Mesodermal cell (in vitro differentiated cells): Measurements from ENCODE around the gene PTPN14.

Experiments used
- H3K27ac ChIP-seq: 2 replicates; pipeline ENCODE4 v1.7.0; 2013; ENCODE audit warnings: mild to moderate bottlenecking, low read depth, low read length, moderate library complexity; ENCODE audit not compliant: severe bottlenecking
- H3K36me3 ChIP-seq: 2 replicates; pipeline ENCODE4 v1.7.1; 2013; ENCODE audit warnings: mild to moderate bottlenecking, low read length, moderate library complexity; ENCODE audit not compliant: control insufficient read depth, insufficient read depth
- H3K4me1 ChIP-seq: one replicate; pipeline ENCODE4 v1.7.1; 2013; ENCODE audit warnings: mild to moderate bottlenecking, low read length; ENCODE audit not compliant: insufficient read depth, control insufficient read depth, poor library complexity, severe bottlenecking
- H3K4me3 ChIP-seq: 2 replicates; pipeline ENCODE4 v1.7.0; 2013; ENCODE audit warnings: low read length, control low read depth, mild to moderate bottlenecking; ENCODE audit not compliant: insufficient read depth, poor library complexity, severe bottlenecking; ENCODE audit errors: extremely low read depth
- H3K9me3 ChIP-seq: 2 replicates; pipeline ENCODE4 v1.7.1; 2013; ENCODE audit warnings: mild to moderate bottlenecking, low read length, moderate library complexity; ENCODE audit not compliant: control insufficient read depth
- WGBS, 2 experiments: methylation state at CpG; one replicate each; pipeline ENCODE4 v1.1.5; 2013; ENCODE audit warnings: missing lambda C conversion rate in 2 of 2; ENCODE audit not compliant: insufficient coverage in 2 of 2; 5-methylcytosine and 5-hydroxymethylcytosine counted together

Gene PTPN14

DNA sequence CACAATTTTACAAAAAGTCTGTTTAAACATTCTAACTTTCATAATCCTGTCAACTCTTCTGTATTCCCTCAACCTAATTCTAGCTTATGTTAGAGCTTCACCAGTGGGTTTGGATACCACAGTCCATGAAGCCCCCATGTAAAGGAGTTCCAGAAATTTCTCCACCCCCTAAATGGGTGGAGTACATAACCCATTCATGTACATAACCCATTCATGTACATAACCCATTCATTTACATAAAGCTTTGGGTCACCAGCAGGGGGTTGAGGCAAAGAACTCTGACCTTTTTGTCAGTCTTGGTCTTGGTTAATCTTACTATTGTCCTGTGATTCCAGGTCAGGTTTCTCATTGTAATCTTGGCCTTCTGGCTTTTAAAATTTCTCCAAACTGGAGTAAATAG, 208.9 kb downstream of the PTPN14 start:
- H3K4me3 ChIP-seq = no peak overlapping the region
- peaks cover under 1% of the 10 kb centered on the region for H3K4me1 ChIP-seq
- peaks cover 54% of the 10 kb centered on the region for H3K36me3 ChIP-seq
- peaks cover 9% of the 10 kb centered on the region for H3K9me3 ChIP-seq
- no peak overlapping the region for H3K27ac ChIP-seq

DNA sequence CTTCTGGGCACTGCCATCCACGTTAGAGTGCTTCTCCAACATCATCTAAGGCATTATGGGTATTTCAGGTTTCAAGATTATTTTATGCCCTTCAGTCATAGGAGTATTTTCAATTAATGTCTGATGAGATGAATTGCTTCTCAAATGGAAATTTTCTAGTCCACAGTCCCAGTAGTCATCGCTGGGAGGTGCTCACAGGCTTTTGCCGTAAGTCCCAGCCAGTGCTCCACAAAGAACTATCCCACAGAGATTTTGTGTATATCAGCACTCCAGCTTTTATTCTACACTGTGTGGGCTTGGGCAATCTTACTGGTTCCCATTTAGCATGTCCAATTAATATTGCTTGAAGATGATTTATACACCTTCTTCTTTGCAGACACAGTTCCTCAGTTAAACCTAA, 209.5 kb downstream of the PTPN14 start:
- no peak overlapping the region for H3K27ac ChIP-seq
- peaks cover 9% of the 10 kb centered on the region for H3K9me3 ChIP-seq
- peaks cover 3% of the 10 kb centered on the region for H3K4me1 ChIP-seq
- peaks cover 48% of the 10 kb centered on the region for H3K36me3 ChIP-seq
- no peak overlapping the region for H3K4me3 ChIP-seq
- 89 to 100% methylated on average over 2 of the region's 3 CpGs for WGBS, 2 experiments

GRCh38 chr1:214341459-214341858, 209.9 kb downstream of the PTPN14 start:
- Histone ChIP-seq H3K4me3 (no peak overlapping the region), H3K4me1 (peaks cover 3% of the 10 kb centered on the region), H3K36me3 (peaks cover 46% of the 10 kb centered on the region), H3K27ac (no peak overlapping the region), H3K9me3 (peaks cover 9% of the 10 kb centered on the region)
- WGBS, 2 experiments = 100% methylated on average over 2 to 3 of the region's 3 CpGs

DNA sequence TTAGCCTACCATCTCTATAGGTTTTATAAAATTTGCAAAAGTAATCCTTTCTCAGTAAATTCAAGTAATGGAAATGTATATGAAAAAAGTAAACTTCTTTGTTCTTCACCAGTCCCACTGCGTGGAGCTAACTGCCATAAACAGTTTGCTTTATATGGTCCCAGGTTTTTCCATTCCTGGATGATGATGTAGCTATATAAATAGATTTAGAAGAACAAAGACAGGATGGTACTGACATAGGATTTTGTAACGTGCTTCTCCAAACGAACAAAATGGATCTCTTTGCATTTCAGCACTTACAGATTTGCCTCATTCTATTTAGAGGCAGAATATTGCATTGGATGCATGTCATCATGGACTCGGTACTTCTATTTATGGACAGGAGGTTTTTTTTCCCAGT, 213.2 kb downstream of the PTPN14 start:
- WGBS, 2 experiments = 97% methylated on average over 4 of the region's 4 CpGs; no CpG with 5 or more reads in 1 of the 2 experiments
- Histone ChIP-seq H3K4me3 (no peak overlapping the region), H3K36me3 (peaks cover 39% of the 10 kb centered on the region)

GRCh38 chr1:214337511-214337910, 213.9 kb downstream of the PTPN14 start:
- Histone ChIP-seq H3K27ac (no peak overlapping the region), H3K4me3 (no peak overlapping the region), H3K4me1 (peaks cover 17% of the 10 kb centered on the region), H3K36me3 (peaks cover 37% of the 10 kb centered on the region), H3K9me3 (no peaks in the 10 kb centered on the region)
- WGBS, 2 experiments = 70 to 76% methylated on average over 5 of the region's 6 CpGs

More for the DNA sequence above, 213.2 kb downstream of the PTPN14 start:
- no peak overlapping the region for H3K27ac ChIP-seq
- peaks cover 12% of the 10 kb centered on the region for H3K4me1 ChIP-seq
- H3K9me3 ChIP-seq = no peaks in the 10 kb centered on the region

GRCh38 chr1:214337015-214337414, 214.4 kb downstream of the PTPN14 start:
- WGBS, 2 experiments = 85% methylated on average over 2 of the region's 2 CpGs; no CpG with 5 or more reads in 1 of the 2 experiments
- Histone ChIP-seq H3K9me3 (no peaks in the 10 kb centered on the region), H3K4me1 (peaks cover 18% of the 10 kb centered on the region), H3K36me3 (peaks cover 33% of the 10 kb centered on the region), H3K4me3 (no peak overlapping the region), H3K27ac (no peak overlapping the region)

- peaks cover 40% of the 10 kb centered on the region for H3K36me3 ChIP-seq
- no peak overlapping the region for H3K4me3 ChIP-seq
- H3K4me1 ChIP-seq = peaks cover 18% of the 10 kb centered on the region
- no peak overlapping the region for H3K27ac ChIP-seq
- no peaks in the 10 kb centered on the region for H3K9me3 ChIP-seq
- no CpG with 5 or more reads among the region's 4 CpGs for WGBS, 2 experiments
Observed at GRCh38 chr1:214335567-214335966, 215.8 kb downstream of the PTPN14 start.

DNA sequence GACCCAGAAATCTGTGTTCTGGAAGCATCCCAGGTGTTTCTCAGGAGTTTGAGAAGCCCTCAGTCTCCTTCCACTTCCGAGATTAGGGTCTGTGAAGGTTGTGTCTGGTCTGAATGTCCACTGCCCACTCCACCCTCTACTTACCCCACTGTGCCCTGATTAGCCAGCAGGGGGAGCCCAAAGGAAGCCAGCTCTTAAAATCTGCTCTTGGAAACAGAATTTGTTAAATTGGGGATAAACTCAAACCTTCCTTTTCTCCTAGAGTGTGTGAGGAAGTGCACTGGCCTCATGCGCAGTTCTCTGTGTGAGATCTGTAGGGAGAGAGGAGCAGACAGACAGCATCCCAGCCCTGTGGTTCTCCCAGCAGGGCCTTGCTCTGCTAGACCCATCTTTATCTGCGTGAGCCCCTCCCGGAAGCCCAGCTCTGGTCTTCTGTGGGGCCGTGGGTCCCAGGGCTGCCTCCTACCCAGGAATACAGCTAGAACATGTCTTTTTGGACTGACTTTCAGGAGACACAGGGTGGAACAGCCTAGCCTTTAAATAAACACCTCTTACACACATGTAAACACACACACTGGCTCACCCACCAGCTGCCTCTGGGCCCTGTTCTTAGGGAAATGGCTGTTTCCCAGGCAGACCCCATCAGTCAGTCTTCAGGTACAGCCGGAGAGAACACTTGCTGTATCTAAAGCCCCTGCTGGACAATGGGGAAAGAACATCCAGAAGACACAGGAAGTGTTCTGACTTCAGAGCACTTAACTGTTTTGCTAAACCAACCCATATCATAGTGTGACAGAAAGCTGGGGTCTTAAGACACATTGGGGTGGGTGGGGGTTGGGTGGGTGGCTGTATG, 218.2 kb downstream of the PTPN14 start:
- H3K4me1 ChIP-seq = peaks cover 18% of the 10 kb centered on the region
- H3K27ac ChIP-seq = peak overlapping the region; percentile 53
- no peaks in the 10 kb centered on the region for H3K9me3 ChIP-seq
- H3K4me3 ChIP-seq = no peak overlapping the region
- peaks cover 49% of the 10 kb centered on the region for H3K36me3 ChIP-seq
- 81 to 89% methylated on average over 4 of the region's 6 CpGs for WGBS, 2 experiments

GRCh38 chr1:214331827-214332423, 219.5 kb downstream of the PTPN14 start:
- Histone ChIP-seq H3K4me3 (no peak overlapping the region), H3K36me3 (peaks cover 52% of the 10 kb centered on the region), H3K9me3 (no peaks in the 10 kb centered on the region), H3K4me1 (peaks cover 15% of the 10 kb centered on the region), H3K27ac (no peak overlapping the region)
- 63 to 66% methylated on average over 5 to 7 of the region's 9 CpGs for WGBS, 2 experiments

DNA sequence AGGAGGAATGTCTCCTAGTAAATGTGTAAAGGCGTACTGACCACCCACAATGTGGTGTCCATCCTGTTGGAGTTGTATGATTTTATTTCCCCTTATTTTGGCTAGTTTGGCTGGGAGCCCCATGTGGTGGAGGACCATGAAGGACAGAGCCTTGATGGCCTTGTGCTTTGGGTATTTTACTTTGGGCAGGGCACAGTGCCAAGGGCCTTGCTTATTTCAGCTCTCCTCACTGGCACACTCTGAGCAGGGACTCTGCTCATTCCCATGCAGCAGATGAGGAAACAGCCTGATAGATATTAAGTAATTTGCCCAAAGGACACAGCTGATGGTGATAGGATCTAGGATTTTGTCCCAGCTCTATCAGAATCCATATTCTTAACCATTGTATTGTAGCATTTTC, 220.2 kb downstream of the PTPN14 start:
- Histone ChIP-seq H3K36me3 (peaks cover 54% of the 10 kb centered on the region), H3K9me3 (no peaks in the 10 kb centered on the region), H3K4me1 (peaks cover 15% of the 10 kb centered on the region), H3K4me3 (no peak overlapping the region), H3K27ac (no peak overlapping the region)
- WGBS, 2 experiments = 80 to 100% methylated on average over 1 of the region's 1 CpG

DNA sequence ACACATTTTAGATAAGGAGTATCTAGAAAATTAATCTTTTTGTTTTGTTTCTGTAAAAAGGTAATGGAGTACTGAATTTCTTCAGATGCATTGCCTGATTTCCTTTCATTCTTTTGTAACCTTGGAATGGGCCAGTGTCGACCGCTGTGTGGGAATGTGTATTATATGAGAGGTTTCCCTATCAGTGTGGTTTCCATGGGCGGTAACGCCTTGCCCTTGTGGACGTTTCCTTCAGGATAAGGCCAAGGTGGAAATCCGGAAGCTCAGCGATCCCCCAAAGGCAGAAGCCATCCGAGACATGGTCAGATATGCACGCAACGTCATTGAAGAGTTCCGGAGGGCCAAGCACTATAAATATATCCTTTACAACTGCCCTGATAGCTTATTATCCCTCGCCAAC, 220.7 kb downstream of the PTPN14 start:
- Histone ChIP-seq H3K27ac (no peak overlapping the region), H3K4me1 (peaks cover 15% of the 10 kb centered on the region), H3K36me3 (peaks cover 54% of the 10 kb centered on the region), H3K9me3 (no peaks in the 10 kb centered on the region), H3K4me3 (no peak overlapping the region)
- 90 to 94% methylated on average over 7 to 10 of the region's 12 CpGs for WGBS, 2 experiments
